GM21717 (cell line): ENCODE measurements around the gene CFLAR.
A peak's percentile ranks its signal among the peaks of the same experiment; 100 is the strongest.

Experiments
- ATAC-seq: cut with Tn5 transposase; IDR thresholded peaks from one replicate; pipeline ENCODE4 v1.9.1; 2021; ENCODE audit warnings: mild to moderate bottlenecking, moderate library complexity; ENCODE audit not compliant: unreplicated experiment

The CFLAR gene

GRCh38 chr2:201205515-201205849, 89.5 kb downstream of the CFLAR start:
- no peak for ATAC-seq

- ATAC-seq = peak; percentile 78
These were observed 92.7 kb downstream of the CFLAR start for GRCh38 chr2:201208563-201209252.

- no peak for ATAC-seq
These were observed 100.0 kb downstream of the CFLAR start for GRCh38 chr2:201215963-201216362.

- ATAC-seq = no peak
These were observed 101.0 kb downstream of the CFLAR start for GRCh38 chr2:201216918-201217317.

- no peak for ATAC-seq
These were observed 102.8 kb downstream of the CFLAR start for GRCh38 chr2:201218780-201219179.

GRCh38 chr2:201219328-201220096, 103.5 kb downstream of the CFLAR start:
- ATAC-seq = no peak

GRCh38 chr2:201220102-201220570, 104.2 kb downstream of the CFLAR start:
- no peak for ATAC-seq

- peak; percentile 89 for ATAC-seq
These were observed 107.4 kb downstream of the CFLAR start for GRCh38 chr2:201223089-201224073.
